Activated CD8-positive, alpha-beta memory T cell treated with anti-CD3 and anti-CD28 coated beads, Interleukin-2, amount 50 U/mL, for 1 hour (primary cell): ENCODE results near the gene INSR.

Experiments
- DNase-seq: peaks from one replicate; pipeline ENCODE4 v3.0.0-alpha.2; 2020; ENCODE audit errors: extremely low read depth

The INSR gene

GRCh38 chr19:7295912-7296536, 1.8 kb upstream of the INSR start:
- DNase-seq = no peak

GRCh38 chr19:7294558-7295212, 471 bp upstream of the INSR start:
- no peak for DNase-seq

GRCh38 chr19:7292950-7293761, 1.1 kb downstream of the INSR start:
- DNase-seq = no peak

GRCh38 chr19:7292352-7292949, 1.8 kb downstream of the INSR start:
- no peak for DNase-seq

- no peak for DNase-seq
Observed at GRCh38 chr19:7288977-7289376, 5.2 kb downstream of the INSR start.

- no peak for DNase-seq
Observed at GRCh38 chr19:7288131-7288530, 6.1 kb downstream of the INSR start.

- no peak for DNase-seq
Observed at GRCh38 chr19:7287722-7288121, 6.5 kb downstream of the INSR start.

GRCh38 chr19:7280940-7281666, 13.1 kb downstream of the INSR start:
- no peak for DNase-seq

- no peak for DNase-seq
Observed at GRCh38 chr19:7272856-7273578, 21.2 kb downstream of the INSR start.

- no peak for DNase-seq
Observed at GRCh38 chr19:7268705-7269098, 25.5 kb downstream of the INSR start.

- no peak for DNase-seq
Observed at GRCh38 chr19:7267792-7268704, 26.2 kb downstream of the INSR start.

- DNase-seq = no peak
Observed at GRCh38 chr19:7266832-7267231, 27.4 kb downstream of the INSR start.

GRCh38 chr19:7265963-7266362, 28.3 kb downstream of the INSR start:
- DNase-seq = no peak

- DNase-seq = no peak
Observed at GRCh38 chr19:7264858-7265257, 29.4 kb downstream of the INSR start.

- no peak for DNase-seq
Observed at GRCh38 chr19:7263521-7263920, 30.7 kb downstream of the INSR start.

- DNase-seq = no peak
Observed at GRCh38 chr19:7263066-7263465, 31.1 kb downstream of the INSR start.

- no peak for DNase-seq
Observed at GRCh38 chr19:7262470-7262869, 31.7 kb downstream of the INSR start.

- no peak for DNase-seq
Observed at GRCh38 chr19:7260161-7260560, 34.1 kb downstream of the INSR start.

- DNase-seq = no peak
Observed at GRCh38 chr19:7258840-7259395, 35.3 kb downstream of the INSR start.
